ENCODE results near the gene CPB2.

Gene CPB2

GRCh38 chr13:46126552-46127357, 21.9 kb upstream of the CPB2 start:
- FAIRE-seq: peak; percentile 47

GRCh38 chr13:46126056-46126455, 21.2 kb upstream of the CPB2 start:
- no peak for FAIRE-seq

- FAIRE-seq: no peak
These were observed 20.4 kb upstream of the CPB2 start for GRCh38 chr13:46124967-46125933.

- FAIRE-seq: no peak
These were observed 19.7 kb upstream of the CPB2 start for GRCh38 chr13:46124531-46124966.

GRCh38 chr13:46122304-46122703, 17.5 kb upstream of the CPB2 start:
- FAIRE-seq: no peak

- no peak for FAIRE-seq
These were observed 16.8 kb upstream of the CPB2 start for GRCh38 chr13:46121597-46122163.

GRCh38 chr13:46121033-46121432, 16.2 kb upstream of the CPB2 start:
- FAIRE-seq: no peak

GRCh38 chr13:46119883-46120614, 15.2 kb upstream of the CPB2 start:
- FAIRE-seq: no peak

GRCh38 chr13:46116653-46117502, 12.0 kb upstream of the CPB2 start:
- no peak for FAIRE-seq

GRCh38 chr13:46114613-46115012, 9.8 kb upstream of the CPB2 start:
- FAIRE-seq: no peak

GRCh38 chr13:46113596-46113995, 8.8 kb upstream of the CPB2 start:
- FAIRE-seq: no peak

- peak; percentile 47 for FAIRE-seq
These were observed 6.3 kb upstream of the CPB2 start for GRCh38 chr13:46111151-46111550.

GRCh38 chr13:46109451-46109850, 4.6 kb upstream of the CPB2 start:
- no peak for FAIRE-seq

GRCh38 chr13:46106839-46107371, 2.1 kb upstream of the CPB2 start:
- no peak for FAIRE-seq

GRCh38 chr13:46103037-46103436, 1.8 kb downstream of the CPB2 start:
- FAIRE-seq: no peak

GRCh38 chr13:46102255-46102605, 2.6 kb downstream of the CPB2 start:
- no peak for FAIRE-seq

GRCh38 chr13:46101484-46102254, 3.2 kb downstream of the CPB2 start:
- no peak for FAIRE-seq

- no peak for FAIRE-seq
These were observed 3.8 kb downstream of the CPB2 start for GRCh38 chr13:46101002-46101401.

- FAIRE-seq: no peak
These were observed 4.5 kb downstream of the CPB2 start for GRCh38 chr13:46100191-46100815.

GRCh38 chr13:46097663-46098062, 7.2 kb downstream of the CPB2 start:
- no peak for FAIRE-seq

Measured in G401.6 (cell line).